Kidney capillary endothelial cell (primary cell): ENCODE results near the gene ZNF674.

Experiments
- DNase-seq: peaks from one replicate; pipeline ENCODE4 v3.0.0-alpha.2; 2018; ENCODE audit warnings: low spot score

Gene ZNF674

DNA sequence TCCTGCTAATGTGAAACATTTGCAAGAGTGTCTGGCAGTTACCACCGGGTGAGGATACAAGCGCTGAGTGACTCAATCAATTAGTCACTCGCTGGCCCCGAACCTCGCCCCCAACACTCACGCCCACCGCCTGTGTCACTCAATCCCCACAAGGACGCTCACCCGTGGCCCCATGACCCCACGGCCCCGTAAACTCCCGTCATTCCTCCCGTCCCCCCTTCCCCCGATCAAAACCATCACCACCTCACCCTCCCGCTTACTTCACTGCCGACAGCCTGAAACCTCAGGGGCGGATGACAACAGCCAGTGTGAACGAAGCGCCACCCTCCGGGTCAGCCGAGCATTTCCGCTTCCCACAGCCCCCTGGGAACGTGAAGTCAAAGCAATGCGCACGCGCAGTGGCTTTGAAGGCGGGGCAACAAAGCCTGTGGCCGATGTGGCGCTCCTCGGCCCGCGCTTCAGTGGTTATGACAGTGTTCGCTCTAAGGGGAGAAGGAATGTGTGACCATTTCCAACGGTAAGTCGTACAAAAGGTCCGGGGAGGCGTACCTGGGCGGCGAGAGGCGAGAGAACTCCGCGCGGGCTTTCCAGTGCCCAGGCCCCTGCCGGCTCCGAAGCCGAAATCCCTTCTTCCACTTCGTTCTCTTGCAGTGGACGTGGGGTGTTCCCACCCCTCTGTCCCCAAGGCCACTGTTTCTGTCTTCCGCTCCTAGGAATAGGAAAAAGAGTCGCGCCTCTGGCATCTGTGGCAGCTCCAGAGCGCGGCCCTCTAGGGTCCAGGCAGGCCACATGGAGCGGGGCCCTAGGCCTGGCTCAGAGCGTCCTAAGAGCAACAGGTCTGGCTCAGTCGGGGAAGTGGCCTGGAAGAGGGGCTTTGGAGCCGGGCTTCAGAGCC is at the start of gene ZNF674:
Gene ZNF674 (minus strand): TSS at position 311 of the 895 bp plus-strand sequence. CDS start 3,334 bp downstream, outside the sequence.
- peak; percentile 67 for DNase-seq

DNA sequence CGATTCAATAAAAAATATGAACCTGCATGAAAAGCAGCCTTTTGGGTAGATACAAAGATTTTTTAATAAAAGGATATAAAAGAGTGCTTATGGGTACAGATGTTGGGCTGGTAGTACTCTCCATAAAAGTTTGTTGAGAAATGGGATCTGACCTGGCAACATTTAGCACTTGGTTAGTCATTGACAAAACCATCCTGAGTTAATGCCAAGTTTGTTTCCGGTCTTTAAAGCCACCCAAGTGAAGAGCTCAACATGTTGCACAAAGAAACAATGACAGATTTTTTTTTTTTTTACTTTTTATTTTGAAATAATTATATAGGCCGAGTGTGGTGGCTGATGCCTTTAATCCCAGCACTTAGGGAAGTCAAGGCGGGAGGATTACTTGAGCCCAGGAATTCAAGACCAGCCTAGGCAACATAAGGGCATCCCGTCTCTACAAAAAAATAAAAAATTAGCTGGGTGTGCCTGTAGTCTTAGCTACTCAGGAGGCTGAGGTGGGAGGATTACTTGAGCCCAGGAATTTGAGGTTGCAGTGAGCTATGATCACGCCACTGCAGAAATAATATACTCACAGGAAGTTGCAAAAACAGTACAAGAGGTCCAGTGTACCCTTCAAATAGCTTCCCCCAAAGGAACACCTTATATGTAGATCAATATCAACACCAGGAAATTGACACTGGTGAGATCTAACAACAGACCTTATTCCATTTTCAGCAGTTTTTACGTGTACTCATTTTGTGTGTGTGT is 44.9 kb upstream of the ZNF674 start:
- no peak for DNase-seq

DNA sequence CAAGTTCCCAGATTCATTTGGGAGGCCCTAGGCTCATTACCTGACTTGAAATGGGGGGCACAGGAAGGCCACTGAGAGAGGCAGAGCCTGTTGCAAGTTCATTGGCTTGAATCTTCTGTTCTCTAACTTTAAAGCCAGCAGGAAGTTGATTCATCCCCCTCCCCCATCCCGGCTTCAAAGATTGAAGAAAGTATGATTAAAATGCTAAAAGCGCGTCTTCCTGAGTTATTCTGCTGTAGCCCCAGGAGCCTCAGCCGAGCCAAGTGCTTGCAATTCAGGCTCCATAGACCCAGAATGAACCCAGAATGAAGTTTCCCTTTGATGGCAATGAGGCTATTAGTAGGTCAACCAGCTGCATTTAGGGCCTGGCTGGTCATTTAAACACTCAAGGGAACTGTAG is 43.0 kb upstream of the ZNF674 start:
- DNase-seq = no peak

DNA sequence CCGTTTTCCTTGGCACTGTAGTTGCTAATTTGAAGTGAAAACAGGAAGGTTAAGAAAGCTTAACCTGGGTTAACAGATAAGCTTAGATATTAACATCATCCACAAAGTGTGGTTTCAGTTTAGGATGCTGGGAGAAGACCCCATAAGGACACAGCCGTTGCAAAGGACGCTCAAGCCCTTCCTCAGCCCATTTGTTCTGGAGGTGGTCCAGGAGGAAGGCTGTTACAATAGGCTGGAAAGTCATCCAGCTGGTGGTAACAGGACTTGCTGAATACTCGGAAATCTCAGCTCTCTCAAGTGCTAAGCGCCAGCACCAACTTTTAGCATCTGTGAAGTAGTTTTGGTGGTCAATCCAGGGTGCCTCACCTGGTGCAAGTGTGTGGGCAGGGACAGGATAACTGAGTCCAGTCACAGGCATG is 42.5 kb upstream of the ZNF674 start:
- DNase-seq = no peak

DNA sequence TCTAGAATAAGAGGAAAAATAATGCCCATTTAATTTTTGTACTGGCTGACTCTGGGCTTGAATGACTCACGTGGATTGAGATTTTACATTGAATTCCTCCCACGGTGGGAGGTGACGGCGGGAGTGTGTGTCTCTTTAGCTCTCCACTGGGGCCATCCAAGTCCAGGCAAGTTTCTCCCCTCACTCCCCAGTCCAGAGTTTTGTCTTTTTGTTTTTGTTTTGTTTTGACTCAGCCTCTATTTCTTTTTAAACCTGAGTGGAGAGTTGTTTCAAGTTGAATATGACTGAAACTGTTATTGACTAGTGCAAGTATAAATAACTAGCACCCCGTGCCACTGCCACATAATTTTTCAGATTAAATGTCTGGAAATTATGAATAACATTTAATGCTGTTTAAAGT is 41.9 kb upstream of the ZNF674 start:
- no peak for DNase-seq

DNA sequence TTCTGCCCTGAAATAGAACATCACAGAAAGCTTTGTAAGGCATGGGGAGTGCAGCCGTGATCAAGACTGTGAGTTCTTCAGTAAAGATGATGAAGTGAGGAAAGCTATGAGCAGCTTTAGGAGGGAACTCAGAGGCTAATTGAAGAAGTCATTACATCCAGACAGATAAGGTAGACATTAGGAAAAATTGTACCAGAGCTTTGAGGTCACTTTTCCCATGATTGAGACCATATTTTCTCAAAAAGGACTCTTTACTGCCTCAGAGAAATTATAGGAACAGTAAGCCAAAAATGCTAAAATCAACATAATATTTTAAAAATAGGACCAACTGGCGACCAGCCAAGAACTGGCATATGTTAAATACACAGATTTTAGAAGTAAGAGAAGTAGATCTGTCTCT is 39.5 kb upstream of the ZNF674 start:
- no peak for DNase-seq

DNA sequence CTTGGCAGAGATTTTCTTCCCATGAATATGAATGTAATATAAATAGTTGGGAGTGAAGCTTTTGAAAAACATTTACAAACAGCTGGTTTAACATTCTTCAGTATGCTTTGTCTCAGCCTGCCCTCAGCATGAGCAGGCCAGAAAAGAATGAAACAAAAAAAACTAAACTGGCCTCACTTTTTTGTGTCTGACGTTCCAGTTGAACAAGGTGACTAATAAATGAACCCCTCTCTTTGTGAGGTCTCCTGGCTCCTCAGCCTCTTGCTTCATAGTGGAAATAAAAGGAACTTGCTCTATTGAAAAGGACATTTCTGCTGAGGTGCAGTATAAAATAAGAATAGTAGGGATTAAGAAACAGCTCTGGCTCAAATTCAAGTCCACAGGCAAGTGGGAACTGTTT is 37.7 kb upstream of the ZNF674 start:
- no peak for DNase-seq

DNA sequence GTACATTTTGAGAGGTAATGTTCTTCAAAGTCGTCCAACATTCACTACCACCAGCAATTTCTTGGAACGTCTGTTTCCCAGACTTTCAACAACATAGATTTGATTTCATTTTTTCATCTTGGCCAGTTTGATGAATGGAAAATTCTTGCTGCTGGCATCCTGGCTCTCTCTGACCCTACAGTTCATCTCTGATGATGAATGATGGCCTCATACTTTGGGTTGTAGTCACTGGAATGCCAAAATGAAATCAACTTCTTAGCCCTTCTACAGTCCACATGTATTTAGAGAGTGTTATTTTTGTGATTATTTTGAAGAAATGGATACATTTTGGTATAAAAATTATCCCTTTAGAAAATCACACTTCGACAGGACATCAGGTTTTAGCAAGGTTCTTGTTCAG is 37.1 kb upstream of the ZNF674 start:
- no peak for DNase-seq

DNA sequence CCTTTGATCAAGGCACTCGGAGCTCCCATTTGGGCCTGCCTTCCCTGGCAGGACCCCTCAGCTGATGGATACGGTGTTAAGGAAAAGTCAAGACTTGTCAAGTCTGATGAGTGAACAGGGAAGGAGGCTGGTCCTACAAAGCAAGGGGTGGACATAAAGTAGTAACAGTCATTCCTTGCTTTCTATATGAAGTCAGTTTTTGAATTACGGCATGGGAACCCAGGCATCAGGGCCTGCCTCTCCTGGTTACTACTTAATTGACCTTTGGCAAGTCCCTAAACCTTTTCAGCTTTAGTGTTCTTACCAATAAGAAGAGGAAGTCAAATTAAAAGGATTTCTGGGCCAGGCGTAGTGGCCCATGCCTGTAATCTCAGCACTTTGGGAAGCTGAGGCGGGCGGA is 35.4 kb upstream of the ZNF674 start:
- no peak for DNase-seq

DNA sequence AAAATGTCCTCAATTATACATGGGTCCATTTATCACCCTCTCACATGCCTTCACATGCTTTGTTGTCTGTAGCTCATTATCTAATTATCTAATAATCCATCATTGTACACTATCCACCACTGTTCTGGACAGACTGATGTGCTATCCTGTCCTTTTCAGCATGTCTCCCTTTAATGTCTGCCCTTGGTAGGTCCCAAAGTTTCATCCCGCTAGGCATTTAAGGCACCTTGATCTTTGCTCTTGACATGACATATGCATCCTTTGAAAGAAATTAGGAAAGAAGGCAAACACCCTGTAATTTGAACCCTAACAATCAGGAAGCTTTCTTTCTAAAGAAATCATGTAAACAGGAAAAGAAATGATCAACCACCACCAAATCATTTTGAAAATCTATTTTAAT is 34.0 kb upstream of the ZNF674 start:
- DNase-seq = no peak

DNA sequence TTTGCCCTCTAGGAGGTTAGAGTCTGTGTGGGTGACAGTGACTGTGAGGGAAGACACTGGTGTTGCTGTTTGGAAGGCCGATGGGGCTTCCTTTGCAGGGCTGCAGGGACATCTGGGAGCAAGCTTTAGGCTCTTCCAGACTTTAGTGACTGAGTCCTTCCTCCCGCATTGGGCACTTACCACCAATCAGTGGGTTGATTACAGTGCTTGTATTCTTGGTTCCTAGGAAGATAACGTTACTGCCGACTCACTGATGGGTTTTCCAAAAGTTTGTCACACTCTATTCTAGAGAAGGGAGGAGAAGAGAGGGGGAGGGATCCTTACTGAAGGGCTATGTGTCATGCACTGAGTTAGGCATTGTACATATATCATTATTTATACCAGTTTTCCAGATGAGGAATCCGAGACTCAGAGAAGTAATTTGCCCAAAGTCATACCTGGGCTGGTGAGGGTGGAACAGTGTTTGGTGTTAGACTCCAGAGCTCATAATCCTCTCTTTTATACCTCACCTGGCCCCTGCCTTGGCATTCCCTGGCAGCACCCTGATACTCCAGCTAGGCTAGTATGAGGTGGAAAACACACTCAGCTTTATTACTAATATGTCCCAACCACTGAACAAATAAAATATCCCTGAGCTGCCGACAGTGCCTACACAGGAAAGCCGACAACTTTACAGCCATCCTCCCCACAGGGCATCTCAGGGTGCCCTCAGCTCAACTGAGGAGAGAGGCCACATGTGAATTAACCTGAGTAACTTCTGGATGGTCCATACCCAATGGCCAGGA is 32.2 kb upstream of the ZNF674 start:
- DNase-seq = no peak

DNA sequence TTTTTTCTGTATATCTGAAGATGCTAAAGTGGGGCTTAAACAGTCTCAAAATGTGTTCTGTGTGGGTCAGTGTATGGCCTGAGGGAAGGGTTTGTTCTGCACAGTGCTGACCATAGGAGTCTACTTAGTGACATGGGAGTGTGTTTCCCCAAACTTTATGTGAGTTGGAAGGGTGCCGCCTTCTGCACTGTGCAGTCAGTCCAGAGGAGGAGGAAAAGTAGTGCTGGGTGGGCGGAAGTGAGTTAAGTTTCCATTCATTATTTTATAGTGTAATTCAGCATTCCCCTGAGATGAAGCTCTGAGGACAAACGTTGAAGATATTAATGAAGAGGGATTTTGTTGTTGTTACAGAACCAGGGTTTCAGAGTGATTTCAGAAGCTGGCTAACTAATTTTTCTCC is 31.2 kb upstream of the ZNF674 start:
- DNase-seq = no peak

DNA sequence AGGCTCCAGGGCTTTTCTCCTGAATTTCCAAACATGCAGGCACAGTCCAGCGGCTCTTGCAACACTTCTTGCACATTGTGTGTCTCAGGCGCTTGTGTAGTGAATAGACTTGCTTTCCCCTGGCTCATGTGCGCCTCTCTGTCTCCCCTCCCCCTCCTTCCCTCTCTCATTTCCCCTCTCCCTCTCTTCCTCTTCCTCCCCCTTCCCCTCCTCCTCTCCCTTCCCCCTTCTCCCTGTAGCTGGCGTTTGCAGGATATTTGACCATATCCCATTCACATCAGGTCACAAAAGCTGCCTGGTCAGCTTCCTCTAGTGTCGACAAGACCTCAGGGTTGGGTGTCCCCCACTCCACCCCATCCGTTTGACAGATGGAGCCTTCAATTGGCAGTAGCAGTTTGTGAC is 30.8 kb upstream of the ZNF674 start:
- DNase-seq = no peak

DNA sequence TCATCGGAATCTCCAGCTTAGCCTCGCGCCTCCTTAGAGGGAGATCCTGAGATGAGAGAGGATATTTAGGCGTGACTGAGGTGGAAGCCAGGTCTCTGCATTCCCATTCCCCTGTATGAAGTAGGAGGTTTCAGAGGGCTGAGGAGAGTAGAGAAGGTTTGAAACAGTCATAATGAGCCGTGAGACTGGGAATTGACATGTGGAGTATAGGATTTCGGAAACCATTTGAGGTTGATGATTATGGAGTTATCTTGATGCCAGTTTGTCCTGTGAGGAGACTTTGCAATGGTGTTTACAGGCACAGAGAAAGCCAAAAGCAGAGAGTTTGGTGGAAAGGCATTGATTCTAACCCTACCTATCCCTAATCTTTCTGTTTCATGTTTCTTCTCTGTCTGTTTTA is 30.4 kb upstream of the ZNF674 start:
- no peak for DNase-seq

DNA sequence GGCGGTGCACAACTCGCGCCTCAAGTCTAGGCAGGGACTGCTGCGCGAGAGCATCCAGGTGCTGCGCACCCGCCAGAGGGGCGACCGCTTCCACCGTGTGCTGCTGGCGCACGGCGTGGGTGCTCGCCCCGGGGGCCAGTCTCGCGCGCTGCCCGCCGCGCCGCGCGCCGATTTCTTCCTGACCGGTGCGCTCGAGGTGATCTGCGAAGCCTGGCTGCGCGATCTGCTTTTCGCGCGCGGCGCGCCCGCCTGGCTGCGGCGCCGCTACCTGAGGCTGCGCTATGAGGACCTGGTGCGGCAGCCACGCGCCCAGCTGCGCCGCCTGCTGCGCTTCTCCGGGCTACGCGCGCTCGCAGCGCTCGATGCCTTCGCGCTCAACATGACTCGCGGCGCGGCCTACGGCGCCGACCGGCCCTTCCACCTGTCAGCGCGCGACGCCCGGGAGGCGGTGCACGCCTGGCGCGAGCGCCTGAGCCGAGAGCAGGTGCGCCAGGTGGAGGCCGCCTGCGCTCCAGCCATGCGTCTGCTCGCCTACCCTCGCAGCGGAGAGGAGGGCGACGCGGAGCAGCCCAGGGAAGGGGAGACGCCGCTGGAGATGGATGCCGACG is 29.7 kb upstream of the ZNF674 start:
- no peak for DNase-seq

DNA sequence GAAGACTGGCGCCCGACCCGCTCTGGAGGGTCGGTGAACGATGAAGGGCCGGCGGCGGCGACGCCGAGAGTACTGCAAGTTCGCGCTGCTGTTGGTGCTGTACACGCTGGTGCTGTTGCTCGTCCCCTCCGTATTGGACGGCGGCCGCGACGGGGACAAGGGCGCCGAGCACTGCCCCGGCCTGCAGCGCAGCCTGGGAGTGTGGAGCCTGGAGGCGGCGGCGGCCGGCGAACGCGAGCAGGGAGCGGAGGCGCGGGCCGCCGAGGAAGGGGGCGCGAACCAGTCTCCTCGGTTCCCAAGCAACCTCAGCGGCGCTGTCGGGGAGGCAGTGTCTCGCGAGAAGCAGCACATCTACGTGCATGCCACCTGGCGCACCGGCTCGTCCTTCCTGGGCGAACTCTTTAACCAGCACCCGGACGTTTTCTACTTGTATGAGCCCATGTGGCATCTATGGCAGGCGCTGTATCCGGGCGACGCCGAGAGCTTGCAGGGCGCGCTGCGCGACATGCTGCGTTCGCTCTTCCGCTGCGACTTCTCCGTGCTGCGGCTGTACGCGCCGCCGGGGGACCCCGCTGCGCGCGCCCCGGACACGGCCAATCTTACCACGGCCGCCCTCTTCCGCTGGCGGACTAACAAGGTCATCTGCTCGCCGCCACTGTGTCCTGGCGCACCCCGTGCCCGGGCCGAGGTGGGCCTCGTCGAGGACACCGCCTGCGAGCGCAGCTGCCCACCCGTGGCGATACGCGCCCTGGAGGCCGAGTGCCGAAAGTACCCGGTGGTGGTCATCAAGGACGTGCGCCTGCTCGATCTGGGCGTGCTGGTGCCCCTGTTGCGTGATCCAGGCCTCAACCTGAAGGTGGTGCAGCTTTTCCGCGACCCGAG is 28.9 kb upstream of the ZNF674 start:
- no peak for DNase-seq

DNA sequence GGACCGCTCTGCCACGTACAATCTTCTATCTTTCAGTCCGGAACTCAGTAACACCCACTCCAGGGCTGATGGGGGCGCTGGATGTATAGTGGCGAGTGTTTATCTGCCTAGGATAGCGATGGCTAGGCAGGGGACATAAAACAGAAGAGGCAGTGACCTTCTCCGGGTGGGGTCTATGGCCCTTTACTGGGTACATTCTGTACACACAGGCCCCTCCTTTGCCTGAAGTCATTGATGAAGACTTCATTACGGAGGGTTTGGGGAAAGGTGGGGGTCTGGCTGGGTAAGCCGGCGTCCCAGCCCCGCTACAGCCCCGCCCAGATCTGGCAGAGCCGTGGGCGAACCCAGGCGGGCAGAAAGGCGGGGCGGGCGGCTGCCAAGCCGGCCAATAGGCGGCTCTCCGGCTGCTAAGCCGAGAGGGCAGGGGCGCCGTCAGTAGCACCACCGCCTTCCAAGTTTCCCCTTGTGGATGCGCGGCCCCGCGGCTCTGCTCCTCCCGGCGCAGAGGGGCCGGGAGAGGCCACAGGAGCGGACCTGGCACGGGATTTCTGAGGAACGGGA is 28.2 kb upstream of the ZNF674 start, which contains the start of gene CHST7:
Gene CHST7 (plus strand): TSS at position 435 of the 561 bp plus-strand sequence. CDS start 167 bp downstream, outside the sequence.
- DNase-seq = no peak

DNA sequence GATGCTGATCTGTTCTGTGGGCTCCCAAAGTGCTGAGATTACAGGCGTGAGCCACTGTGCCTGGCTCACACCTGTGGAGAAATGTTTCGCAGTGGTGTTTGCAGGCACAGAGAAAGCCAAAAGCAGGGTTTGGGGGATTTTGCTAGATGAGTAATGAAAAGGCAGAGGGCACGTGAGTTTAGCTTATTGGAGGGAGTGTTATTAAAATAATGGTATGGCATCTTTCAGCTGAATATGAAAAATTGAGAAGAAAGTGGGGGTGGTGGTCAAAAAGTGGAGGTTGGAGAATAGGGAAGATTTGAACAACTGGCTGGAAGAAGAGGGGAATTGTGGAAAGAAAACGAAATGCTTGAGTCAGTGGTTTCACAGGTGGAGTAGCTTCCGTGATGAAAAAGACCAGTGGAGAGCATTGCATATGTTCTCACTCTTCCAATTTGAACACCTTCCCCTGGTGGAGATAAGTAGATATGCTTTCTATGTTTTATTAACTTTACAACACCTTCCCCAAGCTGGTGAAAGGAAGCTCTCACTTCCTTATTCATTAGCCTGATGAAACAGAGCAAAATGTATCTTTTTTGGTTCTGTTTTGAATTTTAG is 27.2 kb upstream of the ZNF674 start:
- DNase-seq = no peak

DNA sequence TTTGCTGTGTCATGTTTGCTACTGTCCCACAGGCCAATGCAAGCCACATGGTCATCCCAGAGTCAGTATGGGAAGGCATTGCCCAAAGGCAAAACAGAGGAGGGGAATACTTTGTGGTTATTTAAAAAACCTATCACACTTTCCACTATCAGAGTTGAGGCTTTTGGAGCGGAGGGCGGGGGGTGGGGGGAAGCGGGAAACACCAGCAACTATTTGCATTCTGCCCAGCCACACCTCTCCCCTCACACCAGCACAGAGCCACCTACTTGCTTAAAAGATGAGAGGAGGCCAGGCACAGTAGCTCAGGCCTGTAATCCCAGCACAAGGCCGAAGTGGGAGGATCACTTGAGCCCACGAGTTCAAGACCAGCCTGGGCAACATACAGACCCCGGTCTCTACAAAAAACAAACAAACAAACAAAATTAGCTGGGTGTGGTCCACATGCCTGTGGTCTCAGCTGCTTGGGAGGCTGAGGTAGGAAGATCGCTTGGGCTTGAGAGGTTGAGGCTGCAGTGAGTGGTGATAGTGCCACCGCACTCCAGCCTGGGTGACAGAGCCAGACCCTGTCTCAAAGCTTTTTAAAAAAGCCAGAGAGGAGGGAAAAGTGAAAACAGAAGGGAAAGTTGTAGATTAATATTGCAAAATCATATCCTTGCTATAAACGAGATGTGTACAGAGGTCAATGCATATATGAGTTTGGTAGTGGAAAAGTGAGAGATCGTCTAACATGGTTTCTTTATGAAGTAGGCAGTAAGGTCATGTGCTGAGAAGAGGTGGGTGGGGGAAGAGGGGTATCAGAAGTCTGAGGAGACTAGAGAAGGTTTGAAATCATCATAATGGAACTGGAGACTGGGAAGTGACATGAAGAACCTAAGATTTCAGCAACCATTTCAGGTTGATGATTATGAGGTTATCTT is 26.5 kb upstream of the ZNF674 start:
- no peak for DNase-seq
